ENCODE data around the gene CCDC92B. TPM values are rescaled to one million over a fixed set of nuclear protein-coding genes. Genes with fewer than 3 reads are reported as not detected.
"Not testable (repeated sequence)": the region's sequence is repeated elsewhere in the genome, so short reads cannot be mapped to it uniquely, and the experiment has no call there.

Gene CCDC92B
- total RNA-seq, 4 donors from 2014 or later: 0.48 to 0.82 (median 0.75) TPM; not detected in 1

DNA sequence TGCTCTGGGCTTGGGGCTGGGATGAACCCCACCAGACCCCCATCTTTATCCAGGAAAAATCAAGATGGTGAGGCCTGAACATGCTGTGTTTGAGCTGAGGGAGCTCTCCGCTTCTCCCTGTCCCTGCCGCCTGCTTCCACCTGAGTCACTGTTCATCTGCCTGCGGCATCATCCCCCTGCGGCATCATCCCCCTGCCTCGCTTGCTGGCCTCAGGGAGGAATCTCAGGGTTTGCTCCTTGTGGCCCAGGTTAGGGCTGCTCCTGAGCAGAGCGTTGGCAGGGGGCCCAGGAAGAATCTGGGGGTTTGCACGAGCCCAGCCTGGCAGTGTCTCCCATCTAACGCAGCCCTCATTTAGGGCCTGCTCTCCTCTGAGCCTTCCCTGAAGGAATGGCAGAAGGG is 35.4 kb upstream of the CCDC92B start:
- no peaks in the 10 kb centered on the region for H3K36me3 ChIP-seq
- peaks cover 0 to 10% (median 4%) of the 10 kb centered on the region in 4 donors for H3K4me1 ChIP-seq
- 90% methylated on average over 3 of the region's 8 CpGs; no CpG with 5 or more reads in 1 of the 2 donors for WGBS, 2 donors (ENCODE audit: low coverage in 1 of 2)
- TF ChIP-seq, protein P1, sequence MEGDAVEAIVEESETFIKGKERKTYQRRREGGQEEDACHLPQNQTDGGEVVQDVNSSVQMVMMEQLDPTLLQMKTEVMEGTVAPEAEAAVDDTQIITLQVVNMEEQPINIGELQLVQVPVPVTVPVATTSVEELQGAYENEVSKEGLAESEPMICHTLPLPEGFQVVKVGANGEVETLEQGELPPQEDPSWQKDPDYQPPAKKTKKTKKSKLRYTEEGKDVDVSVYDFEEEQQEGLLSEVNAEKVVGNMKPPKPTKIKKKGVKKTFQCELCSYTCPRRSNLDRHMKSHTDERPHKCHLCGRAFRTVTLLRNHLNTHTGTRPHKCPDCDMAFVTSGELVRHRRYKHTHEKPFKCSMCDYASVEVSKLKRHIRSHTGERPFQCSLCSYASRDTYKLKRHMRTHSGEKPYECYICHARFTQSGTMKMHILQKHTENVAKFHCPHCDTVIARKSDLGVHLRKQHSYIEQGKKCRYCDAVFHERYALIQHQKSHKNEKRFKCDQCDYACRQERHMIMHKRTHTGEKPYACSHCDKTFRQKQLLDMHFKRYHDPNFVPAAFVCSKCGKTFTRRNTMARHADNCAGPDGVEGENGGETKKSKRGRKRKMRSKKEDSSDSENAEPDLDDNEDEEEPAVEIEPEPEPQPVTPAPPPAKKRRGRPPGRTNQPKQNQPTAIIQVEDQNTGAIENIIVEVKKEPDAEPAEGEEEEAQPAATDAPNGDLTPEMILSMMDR (IDR thresholded peaks at IDR 0.05): no peak
- TF ChIP-seq EP300 (IDR thresholded peaks at IDR 0.05; ENCODE audit: low read depth) (no peak), POLR2AphosphoS5 (IDR thresholded peaks at IDR 0.05) (no peak), POLR2A (IDR thresholded peaks at IDR 0.05) (no peak)
- H3K27me3 ChIP-seq: no peaks in the 10 kb centered on the region
- no peaks in the 10 kb centered on the region for H3K9me3 ChIP-seq
- H3K4me3 ChIP-seq: no peak overlapping the region
- no peak overlapping the region for H3K27ac ChIP-seq
- DNase-seq: no peak
- intact Hi-C loops (cut with DNase I; ENCODE audit: low total_unique reads) (no loop called here), in situ Hi-C loops (cut with MboI; ENCODE audit: low pct_ligation_motif_present in 1 of 4, low pct_unique_long_range_greater_than_20kb in 1 of 4, low sequenced_read_pairs in 3 of 4) (no loop called here)

GRCh38 chr17:2783310-2784030 is 34.0 kb upstream of the CCDC92B start:
- Histone ChIP-seq H3K4me3 (no peak overlapping the region), H3K36me3 (no peaks in the 10 kb centered on the region), H3K27ac (no peak overlapping the region), H3K4me1 (peaks cover 0 to 10% (median 4%) of the 10 kb centered on the region in 4 donors), H3K27me3 (peaks cover 4% of the 10 kb centered on the region), H3K9me3 (no peaks in the 10 kb centered on the region)
- WGBS, 2 donors (ENCODE audit: low coverage in 1 of 2): 95% methylated on average over 4 of the region's 4 CpGs; no CpG with 5 or more reads in 1 of the 2 donors
- intact Hi-C loops (cut with DNase I; ENCODE audit: low total_unique reads) (no loop called here), in situ Hi-C loops (cut with MboI; ENCODE audit: low pct_ligation_motif_present in 1 of 4, low pct_unique_long_range_greater_than_20kb in 1 of 4, low sequenced_read_pairs in 3 of 4) (no loop called here)
- TF ChIP-seq, protein P1 (IDR thresholded peaks at IDR 0.05): no peak
- no peak for TF ChIP-seq POLR2A (IDR thresholded peaks at IDR 0.05)
- TF ChIP-seq EP300 (IDR thresholded peaks at IDR 0.05; ENCODE audit: low read depth): no peak
- TF ChIP-seq POLR2AphosphoS5 (IDR thresholded peaks at IDR 0.05): no peak
- DNase-seq: no peak

DNA sequence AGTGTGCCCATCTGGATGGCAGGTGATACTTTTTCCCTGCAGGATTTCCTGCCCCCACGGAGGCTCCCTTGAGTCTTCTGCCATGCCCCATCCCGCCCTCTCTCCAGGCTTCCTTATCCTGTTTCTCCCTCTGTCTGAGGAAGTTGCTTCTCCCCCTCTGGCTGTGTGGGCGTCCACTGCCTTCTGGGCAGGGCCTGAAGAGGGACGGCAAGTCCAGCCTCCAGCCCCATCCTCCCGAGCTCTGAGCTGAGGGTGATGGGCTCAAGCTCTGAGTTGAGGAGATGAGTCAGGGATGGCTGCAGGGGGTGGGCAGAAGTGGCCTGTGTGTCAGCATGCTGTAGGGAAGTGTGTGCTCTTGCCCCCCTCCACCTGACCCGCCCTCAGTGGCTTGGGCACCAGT is 32.6 kb upstream of the CCDC92B start:
- DNase-seq: no peak
- H3K9me3 ChIP-seq: no peaks in the 10 kb centered on the region
- in situ Hi-C loops (cut with MboI; ENCODE audit: low pct_ligation_motif_present in 1 of 4, low pct_unique_long_range_greater_than_20kb in 1 of 4, low sequenced_read_pairs in 3 of 4): no loop called here
- no peaks in the 10 kb centered on the region for H3K36me3 ChIP-seq
- TF ChIP-seq, protein P1 (IDR thresholded peaks at IDR 0.05): no peak
- no peak for TF ChIP-seq EP300 (IDR thresholded peaks at IDR 0.05; ENCODE audit: low read depth)
- no peak for TF ChIP-seq POLR2AphosphoS5 (IDR thresholded peaks at IDR 0.05)
- no peak for TF ChIP-seq POLR2A (IDR thresholded peaks at IDR 0.05)
- intact Hi-C loops (cut with DNase I; ENCODE audit: low total_unique reads): no loop called here
- H3K4me1 ChIP-seq: peaks cover 0 to 13% (median 7%) of the 10 kb centered on the region in 4 donors
- H3K4me3 ChIP-seq: no peak overlapping the region
- 61 to 62% methylated on average over 2 to 6 of the region's 6 CpGs for WGBS, 2 donors (ENCODE audit: low coverage in 1 of 2)
- H3K27me3 ChIP-seq: peaks cover 11% of the 10 kb centered on the region
- no peak overlapping the region for H3K27ac ChIP-seq

DNA sequence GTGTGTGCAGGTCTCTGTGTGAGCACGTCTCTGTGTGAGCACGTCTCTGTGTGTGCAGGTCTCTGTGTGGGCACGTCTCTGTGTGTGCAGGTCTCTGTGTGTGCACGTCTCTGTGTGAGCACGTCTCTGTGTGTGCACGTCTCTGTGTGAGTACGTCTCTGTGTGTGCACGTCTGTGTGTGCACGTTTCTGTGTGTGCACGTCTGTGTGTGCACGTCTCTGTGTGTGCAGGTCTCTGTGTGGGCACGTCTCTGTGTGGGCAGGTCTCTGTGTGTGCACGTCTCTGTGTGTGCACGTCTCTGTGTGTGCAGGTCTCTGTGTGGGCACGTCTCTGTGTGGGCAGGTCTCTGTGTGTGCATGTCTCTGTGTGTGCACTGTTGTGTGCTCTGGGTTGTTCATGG is 32.1 kb upstream of the CCDC92B start:
- H3K36me3 ChIP-seq; H3K27ac ChIP-seq; in situ Hi-C loops (cut with MboI; ENCODE audit: low pct_ligation_motif_present in 1 of 4, low pct_unique_long_range_greater_than_20kb in 1 of 4, low sequenced_read_pairs in 3 of 4); H3K4me3 ChIP-seq; DNase-seq; intact Hi-C loops (cut with DNase I; ENCODE audit: low total_unique reads); H3K9me3 ChIP-seq: not testable (repeated sequence)
- WGBS, 2 donors (ENCODE audit: low coverage in 1 of 2): 80 to 91% methylated on average over 1 to 15 of the region's 15 CpGs
- Histone ChIP-seq H3K4me1 (peaks cover 0 to 16% (median 11%) of the 10 kb centered on the region in 4 donors), H3K27me3 (peaks cover 15% of the 10 kb centered on the region)

Measured in transverse colon (tissue), 4 donors.